GM12873 (cell line): ENCODE results near the gene MAMLD1.

Experiments used
- TF ChIP-seq, protein P1 (sequence below): IDR thresholded peaks from 2 replicates; pipeline ENCODE4 v1.5.1; 2012; ENCODE audit warnings: low read depth, mild to moderate bottlenecking, moderate library complexity, low read length, control low read depth; ENCODE audit not compliant: insufficient read depth; ENCODE audit errors: missing control alignments

Gene MAMLD1, protein sequence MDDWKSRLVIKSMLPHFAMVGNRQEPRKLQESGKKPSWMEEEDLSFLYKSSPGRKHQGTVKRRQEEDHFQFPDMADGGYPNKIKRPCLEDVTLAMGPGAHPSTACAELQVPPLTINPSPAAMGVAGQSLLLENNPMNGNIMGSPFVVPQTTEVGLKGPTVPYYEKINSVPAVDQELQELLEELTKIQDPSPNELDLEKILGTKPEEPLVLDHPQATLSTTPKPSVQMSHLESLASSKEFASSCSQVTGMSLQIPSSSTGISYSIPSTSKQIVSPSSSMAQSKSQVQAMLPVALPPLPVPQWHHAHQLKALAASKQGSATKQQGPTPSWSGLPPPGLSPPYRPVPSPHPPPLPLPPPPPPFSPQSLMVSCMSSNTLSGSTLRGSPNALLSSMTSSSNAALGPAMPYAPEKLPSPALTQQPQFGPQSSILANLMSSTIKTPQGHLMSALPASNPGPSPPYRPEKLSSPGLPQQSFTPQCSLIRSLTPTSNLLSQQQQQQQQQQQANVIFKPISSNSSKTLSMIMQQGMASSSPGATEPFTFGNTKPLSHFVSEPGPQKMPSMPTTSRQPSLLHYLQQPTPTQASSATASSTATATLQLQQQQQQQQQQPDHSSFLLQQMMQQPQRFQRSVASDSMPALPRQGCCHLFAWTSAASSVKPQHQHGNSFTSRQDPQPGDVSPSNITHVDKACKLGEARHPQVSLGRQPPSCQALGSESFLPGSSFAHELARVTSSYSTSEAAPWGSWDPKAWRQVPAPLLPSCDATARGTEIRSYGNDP

DNA sequence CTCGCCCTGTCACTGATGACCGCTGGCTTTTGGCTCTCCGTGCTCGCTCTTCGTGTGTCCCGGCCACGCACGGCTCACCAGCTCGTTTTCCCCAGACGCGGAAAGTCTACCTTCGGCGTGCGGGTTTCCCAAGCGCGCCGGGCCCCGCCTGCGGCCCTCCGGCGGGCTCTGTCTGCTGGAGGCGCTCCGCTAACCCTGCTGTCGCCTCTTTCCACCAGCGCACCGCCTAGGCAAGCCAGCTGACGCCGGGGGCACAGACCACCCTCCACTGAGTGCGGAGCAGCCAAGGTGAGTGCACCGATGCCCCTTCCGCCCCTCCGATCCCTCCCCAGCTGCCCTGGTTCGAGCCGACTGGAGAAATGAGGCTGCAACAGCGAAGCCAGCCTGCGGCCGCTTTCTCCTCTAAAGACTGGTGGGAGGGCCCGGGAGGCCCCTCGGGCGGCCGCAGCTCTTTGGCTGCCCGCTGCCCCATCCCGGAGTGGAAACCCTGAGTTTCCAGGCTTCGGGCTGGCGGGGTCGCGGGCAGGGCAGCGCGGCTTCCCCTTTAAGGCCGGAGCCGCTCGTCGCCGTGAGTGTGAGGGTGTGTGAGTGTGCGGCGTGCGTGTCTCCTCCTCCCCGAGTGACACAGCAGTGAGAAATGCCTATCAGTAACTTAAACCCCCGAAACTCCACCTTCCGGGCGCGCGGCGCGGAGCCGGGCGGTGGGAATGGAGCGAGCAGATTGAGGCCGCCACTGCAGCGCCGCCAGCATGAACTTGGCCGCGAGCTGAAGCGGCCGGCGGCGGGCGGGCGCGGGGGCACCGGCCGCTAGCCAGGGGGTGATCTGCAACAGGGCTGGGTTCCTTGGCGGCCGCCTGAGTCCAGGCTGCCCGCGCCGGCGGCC lies at the start of gene MAMLD1:
Gene MAMLD1 (plus strand): TSS at position 719 of the 883 bp plus-strand sequence. CDS start 82,200 bp downstream, outside the sequence.
- TF ChIP-seq, protein P1, sequence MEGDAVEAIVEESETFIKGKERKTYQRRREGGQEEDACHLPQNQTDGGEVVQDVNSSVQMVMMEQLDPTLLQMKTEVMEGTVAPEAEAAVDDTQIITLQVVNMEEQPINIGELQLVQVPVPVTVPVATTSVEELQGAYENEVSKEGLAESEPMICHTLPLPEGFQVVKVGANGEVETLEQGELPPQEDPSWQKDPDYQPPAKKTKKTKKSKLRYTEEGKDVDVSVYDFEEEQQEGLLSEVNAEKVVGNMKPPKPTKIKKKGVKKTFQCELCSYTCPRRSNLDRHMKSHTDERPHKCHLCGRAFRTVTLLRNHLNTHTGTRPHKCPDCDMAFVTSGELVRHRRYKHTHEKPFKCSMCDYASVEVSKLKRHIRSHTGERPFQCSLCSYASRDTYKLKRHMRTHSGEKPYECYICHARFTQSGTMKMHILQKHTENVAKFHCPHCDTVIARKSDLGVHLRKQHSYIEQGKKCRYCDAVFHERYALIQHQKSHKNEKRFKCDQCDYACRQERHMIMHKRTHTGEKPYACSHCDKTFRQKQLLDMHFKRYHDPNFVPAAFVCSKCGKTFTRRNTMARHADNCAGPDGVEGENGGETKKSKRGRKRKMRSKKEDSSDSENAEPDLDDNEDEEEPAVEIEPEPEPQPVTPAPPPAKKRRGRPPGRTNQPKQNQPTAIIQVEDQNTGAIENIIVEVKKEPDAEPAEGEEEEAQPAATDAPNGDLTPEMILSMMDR = no peak

DNA sequence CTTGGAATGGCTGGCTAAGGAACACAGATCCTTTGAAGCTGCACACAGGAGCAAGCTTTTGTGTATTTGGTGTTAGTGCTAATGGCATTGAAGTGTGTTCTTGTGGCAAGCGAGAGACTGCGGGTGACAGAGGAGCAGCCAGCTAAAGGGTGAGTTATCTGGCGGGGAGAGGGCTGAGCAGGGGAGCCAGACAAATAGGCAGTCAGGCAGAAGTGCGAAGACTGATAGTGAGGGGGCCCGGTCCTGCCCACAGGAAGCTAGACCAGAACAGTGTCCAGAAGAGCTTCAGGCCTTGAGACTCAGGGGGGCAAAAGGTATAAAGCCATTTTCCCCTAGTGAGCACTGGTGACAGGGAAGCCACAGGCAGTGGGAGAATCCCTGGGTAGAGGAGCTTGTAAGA lies 49.6 kb upstream of the MAMLD1 start:
- TF ChIP-seq, protein P1 = no peak

DNA sequence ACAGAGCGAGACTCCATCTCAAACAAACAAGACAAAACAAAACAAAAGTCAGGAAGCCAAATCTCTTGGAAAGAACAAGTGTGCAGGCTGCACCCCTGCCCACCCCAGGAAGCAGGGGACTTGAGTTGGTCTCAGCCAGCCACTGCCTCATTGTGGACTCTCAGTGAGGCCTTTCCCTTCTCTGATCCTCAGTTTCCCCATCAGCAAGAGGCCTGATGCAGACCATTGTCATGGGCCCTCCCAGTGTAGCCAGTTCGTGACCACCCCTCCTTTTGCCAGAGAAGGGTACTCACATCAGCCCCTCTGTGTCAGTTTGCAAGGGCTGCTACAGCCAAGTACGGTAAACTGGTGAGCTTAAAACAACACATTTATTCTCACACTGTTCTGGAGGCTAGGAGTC lies 48.9 kb upstream of the MAMLD1 start:
- TF ChIP-seq, protein P1 = no peak

DNA sequence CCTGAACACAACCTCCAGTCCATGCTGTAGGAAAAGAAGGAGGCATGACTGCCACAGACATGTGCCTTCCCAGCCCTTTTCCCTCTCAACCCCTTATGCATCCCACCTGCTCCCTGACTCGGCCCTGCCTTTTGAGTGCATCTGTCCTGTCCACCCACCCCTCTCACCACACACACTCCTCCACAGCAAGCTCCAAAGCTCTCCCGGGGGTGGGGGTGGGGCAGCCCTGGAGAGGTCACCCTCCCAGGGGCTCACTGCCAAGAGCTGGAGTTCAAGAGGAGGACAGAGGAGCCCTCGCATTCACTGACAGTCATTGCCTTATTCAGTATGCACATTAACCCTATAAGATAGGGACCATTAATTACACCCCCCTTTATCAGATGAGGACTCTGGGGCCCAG lies 46.6 kb upstream of the MAMLD1 start:
- TF ChIP-seq, protein P1 = no peak

DNA sequence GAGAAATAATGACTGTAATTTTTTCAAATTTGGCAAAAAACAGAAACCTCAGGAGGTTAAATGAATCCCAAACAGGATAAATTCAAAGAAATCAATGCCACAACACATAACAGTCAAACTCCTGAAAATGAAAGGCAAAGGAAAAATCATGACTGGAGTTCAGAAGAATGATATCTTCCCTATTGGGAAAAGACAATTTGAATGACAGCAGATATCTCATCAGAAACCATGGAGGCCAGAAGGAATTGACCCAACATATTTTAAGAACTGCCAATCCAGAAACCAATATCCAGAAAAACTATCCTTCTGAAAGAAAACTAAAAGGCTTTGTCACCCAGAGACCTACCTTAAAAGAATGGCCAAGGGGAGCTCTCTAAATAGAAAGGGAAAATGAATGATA lies 40.1 kb upstream of the MAMLD1 start:
- TF ChIP-seq, protein P1 = no peak

DNA sequence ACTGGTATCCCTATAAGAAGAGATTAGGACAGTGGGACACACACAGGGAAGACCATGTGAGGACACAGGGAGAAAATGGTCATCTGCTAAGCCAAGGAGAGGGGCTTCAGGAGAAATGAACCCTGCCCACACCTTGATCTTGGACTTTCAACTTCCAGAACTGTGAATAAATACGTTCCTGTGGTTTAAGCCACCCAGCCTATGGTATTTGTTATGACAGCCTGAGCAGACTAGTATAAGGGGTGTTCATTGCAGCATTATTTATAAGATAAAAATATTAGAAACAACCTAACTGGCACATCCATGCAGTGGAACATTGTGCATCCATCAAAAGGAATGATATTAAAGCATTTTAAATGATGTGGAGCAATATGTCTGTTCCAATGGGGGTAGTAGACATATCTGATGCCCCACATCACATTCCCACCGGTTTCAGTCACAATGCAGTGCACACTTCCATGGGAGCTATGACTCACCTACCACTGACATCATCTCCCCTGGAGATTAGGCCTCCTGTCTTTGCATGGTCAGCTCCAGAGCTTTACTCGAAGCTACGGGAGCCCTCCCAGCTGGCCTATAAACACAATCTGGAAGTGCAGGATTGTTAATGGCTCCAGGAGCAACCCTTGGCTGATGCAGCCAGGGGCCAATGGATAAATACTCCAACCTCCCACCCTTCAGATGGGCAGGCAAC lies 38.9 kb upstream of the MAMLD1 start:
- TF ChIP-seq, protein P1 = no peak
